Mammary epithelial cell (primary cell): ENCODE results near the gene MOB2.

Experiments
- CTCF ChIP-seq, 2 donors: IDR thresholded peaks in 1 of 2; conservative IDR thresholded peaks in 1 of 2; 2 replicates each; pipeline ENCODE4 v1.5.1; 2011 to 2012; ENCODE audit warnings: inconsistent platforms in 2 of 2, low read length in 2 of 2, mild to moderate bottlenecking in 2 of 2, control low read depth in 1 of 2, low read depth in 1 of 2; ENCODE audit not compliant: insufficient read depth in 1 of 2; ENCODE audit errors: extremely low read depth in 1 of 2
- EZH2 ChIP-seq: IDR thresholded peaks from 2 replicates; pipeline ENCODE4 v1.6.1; 2012; ENCODE audit warnings: low read length, inconsistent platforms, borderline replicate concordance

- TF ChIP-seq EZH2: no peak
- TF ChIP-seq CTCF (conservative IDR thresholded peaks at IDR 0.05 in 1 of 2, IDR thresholded peaks at IDR 0.05 in 1 of 2; ENCODE audit: extremely low read depth in 1 of 2, insufficient read depth in 1 of 2, low read depth in 1 of 2, low read length in 2 of 2): peak in 1 of 2 donors; percentile 32
These were observed 45.5 kb upstream of the MOB2 start for GRCh38 chr11:1532014-1532586.
